SK-N-SH treated with all-trans-retinoic acid at 6 μM for 48 hours (cell line): ENCODE measurements around the gene PHLDB3.

ENCODE experiments used
- ATAC-seq: fragments of 200-7000 bp; cut with Tn5 transposase; 3 replicates; pipeline ENCODE4 v1.9.1; 2020; ENCODE audit warnings: mild to moderate bottlenecking, moderate library complexity
- ARNTL ChIP-seq: fragments of 450-650 bp; formaldehyde crosslinking; IDR thresholded peaks from 2 replicates; pipeline ENCODE4 v1.5.0; 2020; ENCODE audit warnings: low read depth, mild to moderate bottlenecking, moderate library complexity, borderline replicate concordance
- BACH2 ChIP-seq: fragments of 250-450 bp; sonication (Bioruptor Pico); IDR thresholded peaks from 2 replicates; pipeline ENCODE4 v1.9.0; 2021; ENCODE audit warnings: mild to moderate bottlenecking, borderline replicate concordance
- CSDC2 ChIP-seq: fragments of 250-450 bp; sonication (Bioruptor Pico); IDR thresholded peaks from 2 replicates; pipeline ENCODE4 v1.5.0; 2020; ENCODE audit warnings: mild to moderate bottlenecking, moderate library complexity
- CSRNP3 ChIP-seq: fragments of 250-450 bp; sonication (Bioruptor Pico); IDR thresholded peaks from 2 replicates; pipeline ENCODE4 v1.5.1; 2021; ENCODE audit warnings: mild to moderate bottlenecking, moderate library complexity
- PATZ1 ChIP-seq: fragments of 250-450 bp; sonication (Bioruptor Pico); IDR thresholded peaks from 2 replicates; pipeline ENCODE4 v1.8.0; 2020; ENCODE audit warnings: mild to moderate bottlenecking, moderate library complexity, borderline replicate concordance
- POU6F1 ChIP-seq: fragments of 250-450 bp; sonication (Bioruptor Pico); IDR thresholded peaks from 2 replicates; pipeline ENCODE4 v1.8.0; 2021; ENCODE audit warnings: low read depth, mild to moderate bottlenecking, moderate library complexity, borderline replicate concordance
- PPARA ChIP-seq: fragments of 250-450 bp; sonication (Bioruptor Pico); IDR thresholded peaks from 2 replicates; pipeline ENCODE4 v1.5.0; 2020; ENCODE audit warnings: mild to moderate bottlenecking, borderline replicate concordance
- RARB ChIP-seq: fragments of 250-450 bp; sonication (Bioruptor Pico); IDR thresholded peaks from 2 replicates; pipeline ENCODE4 v1.8.0; 2021; ENCODE audit warnings: mild to moderate bottlenecking, moderate library complexity
- SNAI2 ChIP-seq: fragments of 250-450 bp; sonication (Bioruptor Pico); IDR thresholded peaks from 2 replicates; pipeline ENCODE4 v1.5.0; 2020; ENCODE audit warnings: mild to moderate bottlenecking, moderate library complexity
- TCF4 ChIP-seq: fragments of 250-450 bp; sonication (Bioruptor Pico); IDR thresholded peaks from 2 replicates; pipeline ENCODE4 v1.8.0; 2021; ENCODE audit warnings: mild to moderate bottlenecking, moderate library complexity, borderline replicate concordance
- TOX ChIP-seq: fragments of 250-450 bp; sonication (Bioruptor Pico); IDR thresholded peaks from 2 replicates; pipeline ENCODE4 v1.8.0; 2021; ENCODE audit warnings: mild to moderate bottlenecking, moderate library complexity, borderline replicate concordance
- ZFP30 ChIP-seq: fragments of 450-650 bp; formaldehyde crosslinking; IDR thresholded peaks from 2 replicates; pipeline ENCODE4 v1.5.0; 2022; ENCODE audit warnings: mild to moderate bottlenecking, moderate library complexity
- ZNF565 ChIP-seq: fragments of 450-650 bp; formaldehyde crosslinking; conservative IDR thresholded peaks from 2 replicates; pipeline ENCODE4 v1.5.0; 2020; ENCODE audit warnings: low read depth, mild to moderate bottlenecking, moderate library complexity
- ZNF70 ChIP-seq: fragments of 450-650 bp; formaldehyde crosslinking; IDR thresholded peaks from 2 replicates; pipeline ENCODE4 v1.5.0; 2020; ENCODE audit warnings: mild to moderate bottlenecking, moderate library complexity
- TF ChIP-seq, protein P1 (sequence below): fragments of 250-450 bp; sonication (Bioruptor Pico); IDR thresholded peaks from 2 replicates; pipeline ENCODE4 v1.5.1; 2020; ENCODE audit warnings: low read depth, mild to moderate bottlenecking, moderate library complexity

Gene PHLDB3

DNA sequence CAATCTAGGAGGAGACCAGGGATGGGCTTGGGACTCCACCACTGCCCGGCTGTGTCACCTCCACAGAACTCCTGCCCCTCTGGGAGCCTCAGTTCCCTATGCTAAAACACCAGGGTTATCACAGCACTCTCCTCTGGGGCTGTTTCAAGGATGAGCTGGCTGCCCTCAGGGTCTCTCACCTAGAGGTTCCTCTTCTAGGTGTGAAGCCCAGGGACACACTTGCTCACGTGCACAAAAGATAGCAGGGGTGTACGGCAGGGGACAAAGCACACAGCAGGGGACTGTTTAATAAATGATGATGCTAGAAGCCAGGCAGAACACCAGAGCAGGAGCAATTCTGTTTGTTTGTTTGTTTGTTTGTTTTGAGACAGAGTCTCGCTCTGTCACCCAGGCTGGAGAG, 22.4 kb downstream of the PHLDB3 start:
- TF ChIP-seq RARB (CRISPR knock-in tag) (no peak), CSDC2 (CRISPR knock-in tag) (no peak)
- ATAC-seq: no peak

GRCh38 chr19:43481701-43482100, 22.8 kb downstream of the PHLDB3 start:
- TF ChIP-seq ZNF70 (CRISPR knock-in tag) (no peak), SNAI2 (no peak), ZNF565 (no peak), TCF4 (CRISPR knock-in tag) (no peak), ARNTL (CRISPR knock-in tag) (no peak), PPARA (CRISPR knock-in tag) (no peak), CSRNP3 (CRISPR knock-in tag) (no peak), ZFP30 (CRISPR knock-in tag) (no peak), CSDC2 (CRISPR knock-in tag) (no peak), PATZ1 (CRISPR knock-in tag) (no peak)
- TF ChIP-seq, protein P1, sequence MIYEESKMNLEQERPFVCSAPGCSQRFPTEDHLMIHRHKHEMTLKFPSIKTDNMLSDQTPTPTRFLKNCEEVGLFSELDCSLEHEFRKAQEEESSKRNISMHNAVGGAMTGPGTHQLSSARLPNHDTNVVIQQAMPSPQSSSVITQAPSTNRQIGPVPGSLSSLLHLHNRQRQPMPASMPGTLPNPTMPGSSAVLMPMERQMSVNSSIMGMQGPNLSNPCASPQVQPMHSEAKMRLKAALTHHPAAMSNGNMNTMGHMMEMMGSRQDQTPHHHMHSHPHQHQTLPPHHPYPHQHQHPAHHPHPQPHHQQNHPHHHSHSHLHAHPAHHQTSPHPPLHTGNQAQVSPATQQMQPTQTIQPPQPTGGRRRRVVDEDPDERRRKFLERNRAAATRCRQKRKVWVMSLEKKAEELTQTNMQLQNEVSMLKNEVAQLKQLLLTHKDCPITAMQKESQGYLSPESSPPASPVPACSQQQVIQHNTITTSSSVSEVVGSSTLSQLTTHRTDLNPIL (CRISPR knock-in tag): no peak
- TF ChIP-seq, all 23 proteins: peak for 0
- no peak for ATAC-seq

- ATAC-seq: no peak
- TF ChIP-seq ZNF70 (CRISPR knock-in tag) (no peak), TOX (CRISPR knock-in tag) (no peak), CSRNP3 (CRISPR knock-in tag) (no peak), ZNF565 (no peak), BACH2 (CRISPR knock-in tag) (no peak)
- TF ChIP-seq, protein P1 (CRISPR knock-in tag): no peak
Measured at GRCh38 chr19:43480574-43480973, 24.0 kb downstream of the PHLDB3 start.

- TF ChIP-seq, protein P1 (CRISPR knock-in tag): no peak
- TF ChIP-seq POU6F1 (CRISPR knock-in tag): no peak
- no peak for TF ChIP-seq ARNTL (CRISPR knock-in tag)
- TF ChIP-seq BACH2 (CRISPR knock-in tag): no peak
- TF ChIP-seq CSRNP3 (CRISPR knock-in tag): no peak
- TF ChIP-seq RARB (CRISPR knock-in tag): no peak
- TF ChIP-seq ZFP30 (CRISPR knock-in tag): no peak
- TF ChIP-seq ZNF70 (CRISPR knock-in tag): no peak
- no peak for ATAC-seq
Measured at GRCh38 chr19:43479961-43480561, 24.5 kb downstream of the PHLDB3 start.
